SIG-M5 treated with dmso at 0.1 percent for 504 hours (cell line): Measurements from ENCODE around the gene ECE2.
A peak's percentile ranks its signal among the peaks of the same experiment; 100 is the strongest.
"Not testable (repeated sequence)": the region's sequence is repeated elsewhere in the genome, so short reads cannot be mapped to it uniquely, and the experiment has no call there.

Experiments used
- DNase-seq: peaks from one replicate; lab custom pipeline; 2025; ENCODE audit not compliant: unreplicated experiment; lab: John Stamatoyannopoulos, UW

ECE2 gene

DNA sequence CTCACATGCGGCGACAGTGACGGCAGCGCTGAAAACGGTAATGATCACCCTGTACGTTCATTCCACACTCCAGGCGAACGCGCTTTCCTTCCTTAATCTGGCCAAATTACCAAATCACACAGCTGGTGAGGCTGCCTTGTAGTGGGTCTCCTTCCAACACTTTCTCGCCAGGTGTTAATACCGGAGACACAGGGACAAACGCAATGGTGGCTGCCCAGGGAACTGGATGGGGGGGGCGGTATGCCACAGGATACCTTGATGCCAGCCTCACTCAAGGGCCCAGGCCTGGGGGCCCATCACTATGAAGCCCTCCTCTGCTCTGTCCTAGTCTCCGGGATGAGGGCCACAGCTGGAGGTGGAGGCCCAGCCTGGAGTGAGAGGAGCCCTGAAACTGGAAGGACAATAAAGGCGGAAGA is 13.1 kb upstream of the ECE2 start:
- DNase-seq = peak; percentile 31

DNA sequence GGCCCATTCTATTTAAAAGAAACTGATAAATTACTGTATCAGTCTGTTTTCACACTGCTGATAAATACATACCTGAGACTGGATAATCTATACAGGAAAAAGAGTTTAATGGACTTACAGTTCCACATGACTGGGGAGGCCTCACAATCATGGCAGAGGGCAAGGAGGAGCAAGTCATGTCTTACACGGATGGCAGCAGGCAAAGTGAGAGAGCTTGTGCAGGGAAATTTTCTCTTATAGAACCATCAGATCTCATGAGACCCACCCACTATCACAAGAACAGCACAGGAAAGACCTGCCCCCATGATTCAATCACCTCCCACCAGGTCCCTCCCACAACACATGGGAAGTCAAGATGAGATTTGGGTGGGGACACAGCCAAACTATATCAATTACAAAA is 8.6 kb upstream of the ECE2 start:
- DNase-seq = not testable (repeated sequence)

DNA sequence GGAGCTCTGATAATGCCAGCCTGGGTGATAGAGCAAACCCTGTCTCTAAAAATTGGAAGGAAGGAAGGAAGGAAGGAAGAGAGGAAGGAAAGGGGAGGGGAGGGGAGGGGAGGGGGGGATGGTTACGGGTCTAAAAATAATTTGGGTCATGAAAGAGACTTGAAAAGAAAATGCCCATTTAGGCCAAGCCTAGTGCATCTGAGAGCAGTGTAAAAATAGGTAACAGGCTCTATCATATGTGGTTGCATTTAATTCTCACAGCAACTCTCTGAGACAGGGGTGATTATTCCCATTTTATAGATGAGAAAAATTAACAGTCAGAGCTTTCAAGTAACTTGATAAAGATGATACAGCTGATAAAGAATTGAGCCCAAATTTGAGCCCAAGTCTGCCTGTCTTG is 3.6 kb upstream of the ECE2 start:
- DNase-seq = no peak

DNA sequence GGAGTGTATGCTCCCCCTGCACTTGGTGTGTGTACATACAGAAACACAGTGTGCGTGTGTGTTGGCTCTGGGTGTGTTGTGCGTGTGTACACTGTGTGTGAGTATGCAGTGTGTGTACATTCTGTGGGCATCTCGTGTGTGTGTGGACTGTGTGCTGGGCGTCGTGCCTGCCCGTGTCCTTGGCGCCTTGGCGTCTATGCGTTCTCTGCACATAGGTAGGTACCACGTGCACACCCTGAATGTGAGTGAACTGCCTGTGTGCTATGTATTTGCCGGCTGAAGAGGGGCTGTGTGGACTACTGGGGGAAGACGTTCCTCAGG is 481 bp upstream of the ECE2 start:
- no peak for DNase-seq

DNA sequence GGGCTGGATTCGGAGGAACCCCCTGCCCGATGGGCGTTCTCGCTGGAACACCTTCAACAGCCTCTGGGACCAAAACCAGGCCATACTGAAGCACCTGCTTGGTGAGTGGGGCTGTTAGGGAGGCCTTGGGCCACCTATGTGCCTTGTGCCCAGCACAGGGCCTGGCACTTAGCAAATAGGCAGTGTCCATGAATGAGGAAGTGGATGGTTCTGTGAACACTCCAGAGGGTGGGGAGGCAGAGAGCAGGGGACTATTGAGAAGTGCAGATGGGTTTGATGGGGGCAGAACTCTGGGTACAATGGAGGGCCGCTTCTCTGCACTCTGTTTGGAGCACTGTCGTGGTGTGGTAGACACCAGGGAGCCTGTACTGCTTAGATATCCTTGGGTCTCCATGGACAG is 1.5 kb downstream of the ECE2 start:
- DNase-seq = peak; percentile 28

DNA sequence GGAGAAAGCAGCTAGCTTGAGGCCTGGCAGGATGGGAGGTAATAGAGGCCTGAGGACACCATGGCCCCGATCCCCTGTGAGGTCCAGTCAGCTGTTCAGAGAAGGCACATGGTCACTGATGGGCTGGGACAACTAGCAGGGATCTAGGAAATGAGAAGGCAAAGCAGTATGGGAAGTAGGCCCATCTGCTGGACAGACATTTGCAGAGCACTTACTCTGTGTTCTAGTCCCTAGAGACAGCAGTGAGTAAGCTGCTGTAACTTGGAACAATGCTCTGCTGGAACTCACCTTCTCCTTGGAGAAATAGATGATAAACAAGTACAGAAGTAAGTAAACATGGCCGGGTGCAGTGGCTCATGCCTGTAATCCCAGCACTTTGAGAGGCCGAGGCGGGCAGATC is 7.1 kb downstream of the ECE2 start:
- DNase-seq = no peak

DNA sequence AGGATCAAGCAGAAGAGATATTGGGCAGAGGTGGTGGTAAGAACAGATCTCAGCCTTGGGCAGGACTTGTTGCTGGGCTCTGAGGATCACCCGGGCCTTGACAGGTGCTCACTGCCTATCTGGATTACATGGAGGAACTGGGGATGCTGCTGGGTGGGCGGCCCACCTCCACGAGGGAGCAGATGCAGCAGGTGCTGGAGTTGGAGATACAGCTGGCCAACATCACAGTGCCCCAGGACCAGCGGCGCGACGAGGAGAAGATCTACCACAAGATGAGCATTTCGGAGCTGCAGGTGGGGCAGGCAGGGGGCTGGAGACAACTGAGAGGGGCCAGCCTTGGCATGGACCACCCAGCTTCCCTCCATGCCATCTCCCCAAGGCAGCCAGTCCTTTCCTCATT is 7.9 kb downstream of the ECE2 start:
- no peak for DNase-seq

DNA sequence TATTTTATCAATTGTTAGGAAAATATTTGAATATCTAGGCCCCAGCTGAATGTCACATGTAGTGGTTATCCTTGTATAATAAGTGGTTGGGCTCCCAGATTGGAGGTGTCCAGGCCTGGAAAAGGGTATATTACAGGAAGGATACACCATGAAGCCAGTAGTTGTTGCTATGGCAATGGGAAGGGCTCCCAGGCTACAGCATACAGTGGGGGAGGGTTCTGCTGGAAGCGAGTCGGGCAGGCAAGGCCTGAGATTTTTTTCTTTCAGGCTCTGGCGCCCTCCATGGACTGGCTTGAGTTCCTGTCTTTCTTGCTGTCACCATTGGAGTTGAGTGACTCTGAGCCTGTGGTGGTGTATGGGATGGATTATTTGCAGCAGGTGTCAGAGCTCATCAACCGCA is 8.9 kb downstream of the ECE2 start:
- DNase-seq = peak; percentile 62

DNA sequence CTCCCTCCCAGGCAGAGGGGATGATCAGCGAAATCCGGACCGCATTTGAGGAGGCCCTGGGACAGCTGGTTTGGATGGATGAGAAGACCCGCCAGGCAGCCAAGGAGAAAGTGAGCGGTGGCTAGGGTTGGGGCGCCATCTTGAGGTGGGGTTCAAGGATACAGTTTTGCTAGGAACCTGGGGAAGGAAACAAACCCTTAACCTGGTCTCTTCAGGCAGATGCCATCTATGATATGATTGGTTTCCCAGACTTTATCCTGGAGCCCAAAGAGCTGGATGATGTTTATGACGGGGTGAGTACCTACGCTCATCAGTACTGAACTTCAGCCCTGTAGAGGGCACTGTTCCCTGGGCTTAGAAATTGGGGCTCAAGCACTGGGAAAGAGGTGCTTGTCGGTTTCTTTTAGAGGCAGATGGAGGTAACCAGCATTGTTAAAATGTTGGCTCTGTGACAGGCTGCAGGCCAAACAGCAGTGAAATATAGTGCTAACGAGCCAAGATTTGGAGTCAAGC is 13.7 kb downstream of the ECE2 start:
- DNase-seq = peak; percentile 67

DNA sequence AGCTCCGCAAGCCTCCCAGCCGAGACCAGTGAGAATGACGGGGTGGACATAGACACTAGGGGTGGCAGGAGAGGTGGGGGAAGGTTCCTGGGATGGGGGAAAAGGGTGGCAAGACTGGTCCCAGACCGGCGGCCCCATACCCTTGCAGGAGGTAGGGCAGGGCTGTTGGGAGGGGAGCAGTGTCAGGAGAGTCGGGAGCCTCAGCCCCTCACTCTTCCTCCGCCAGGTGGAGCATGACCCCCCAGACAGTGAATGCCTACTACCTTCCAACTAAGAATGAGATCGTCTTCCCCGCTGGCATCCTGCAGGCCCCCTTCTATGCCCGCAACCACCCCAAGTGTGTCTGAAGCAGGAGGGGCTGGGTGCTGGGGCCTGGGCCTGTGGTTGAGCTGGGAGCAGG is 14.5 kb downstream of the ECE2 start:
- no peak for DNase-seq

DNA sequence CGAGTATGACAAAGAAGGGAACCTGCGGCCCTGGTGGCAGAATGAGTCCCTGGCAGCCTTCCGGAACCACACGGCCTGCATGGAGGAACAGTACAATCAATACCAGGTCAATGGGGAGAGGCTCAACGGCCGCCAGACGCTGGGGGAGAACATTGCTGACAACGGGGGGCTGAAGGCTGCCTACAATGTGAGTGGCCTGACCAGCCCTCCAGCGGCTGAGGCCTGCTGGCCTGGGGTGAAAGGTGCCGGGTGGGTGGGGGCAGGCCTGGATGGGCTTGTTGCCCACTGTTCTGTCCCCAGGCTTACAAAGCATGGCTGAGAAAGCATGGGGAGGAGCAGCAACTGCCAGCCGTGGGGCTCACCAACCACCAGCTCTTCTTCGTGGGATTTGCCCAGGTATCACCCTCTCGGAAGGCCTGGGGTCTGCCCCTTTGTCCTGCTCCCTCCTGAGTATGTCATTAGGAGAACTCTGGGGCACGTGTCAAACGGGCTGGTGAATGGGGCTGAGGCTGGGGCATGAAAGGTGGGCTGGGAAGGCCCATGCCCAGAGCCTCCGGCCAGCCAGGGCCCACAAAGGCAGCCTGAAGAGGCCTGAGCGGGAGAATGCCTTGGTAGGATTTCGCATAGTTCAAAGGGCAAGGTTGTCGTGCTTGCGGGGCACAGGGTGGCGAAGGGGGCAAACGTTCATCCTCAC is 15.4 kb downstream of the ECE2 start:
- DNase-seq = no peak

DNA sequence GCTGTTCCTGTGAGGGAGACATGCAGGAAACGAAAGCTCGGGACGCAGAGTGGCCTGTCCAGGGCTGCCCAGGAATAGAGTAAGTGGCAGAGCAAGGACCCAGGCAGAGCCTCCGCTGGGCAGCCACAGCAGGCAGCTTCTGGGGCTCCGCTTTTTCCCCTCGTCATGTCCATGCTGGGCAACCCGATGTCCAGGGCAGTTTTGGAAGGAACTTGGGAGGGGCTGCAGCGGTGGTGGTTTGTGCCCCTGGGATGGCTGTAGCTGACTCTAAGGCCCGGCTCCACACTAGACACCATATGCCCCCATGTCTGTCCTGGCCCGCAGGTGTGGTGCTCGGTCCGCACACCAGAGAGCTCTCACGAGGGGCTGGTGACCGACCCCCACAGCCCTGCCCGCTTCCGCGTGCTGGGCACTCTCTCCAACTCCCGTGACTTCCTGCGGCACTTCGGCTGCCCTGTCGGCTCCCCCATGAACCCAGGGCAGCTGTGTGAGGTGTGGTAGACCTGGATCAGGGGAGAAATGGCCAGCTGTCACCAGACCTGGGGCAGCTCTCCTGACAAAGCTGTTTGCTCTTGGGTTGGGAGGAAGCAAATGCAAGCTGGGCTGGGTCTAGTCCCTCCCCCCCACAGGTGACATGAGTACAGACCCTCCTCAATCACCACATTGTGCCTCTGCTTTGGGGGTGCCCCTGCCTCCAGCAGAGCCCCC is 16.1 kb downstream of the ECE2 start:
- no peak for DNase-seq

DNA sequence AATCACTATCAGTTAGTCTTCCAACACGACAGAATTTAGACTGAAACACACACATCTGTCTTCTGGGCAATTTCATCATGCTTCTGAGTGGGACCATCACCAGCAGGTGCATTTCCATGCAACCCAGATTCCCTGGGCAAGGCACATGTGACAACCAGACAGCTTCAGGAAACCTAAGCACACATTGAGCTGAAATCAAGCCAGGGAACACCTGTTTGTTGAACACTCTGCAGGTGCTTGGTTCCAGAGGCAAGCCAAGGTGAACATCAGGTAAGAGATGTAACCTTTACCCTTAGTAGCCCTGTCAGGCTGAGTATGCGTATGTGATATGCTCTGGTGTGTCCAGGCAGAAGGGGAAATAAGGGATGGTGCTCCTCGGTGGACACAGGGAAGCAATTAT is 19.9 kb downstream of the ECE2 start:
- DNase-seq = no peak

DNA sequence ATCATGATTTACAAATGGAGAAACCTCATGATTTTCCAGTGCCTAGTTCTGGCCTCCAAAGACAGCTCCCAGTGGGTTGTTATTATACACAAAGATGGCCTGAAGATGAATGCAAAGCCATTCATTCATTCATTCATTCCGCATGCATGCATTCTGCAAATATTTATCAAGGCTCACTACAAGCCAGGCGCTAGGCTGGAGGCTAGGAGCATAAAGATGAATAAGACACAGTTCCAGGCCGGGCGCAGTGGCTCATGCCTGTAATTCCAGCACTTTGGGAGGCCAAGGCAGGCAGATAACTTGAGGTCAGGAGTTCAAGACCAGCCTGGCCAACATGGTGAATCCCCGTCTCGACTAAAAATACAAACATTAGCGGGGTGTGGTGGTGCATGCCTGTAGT is 20.8 kb downstream of the ECE2 start:
- DNase-seq = no peak

DNA sequence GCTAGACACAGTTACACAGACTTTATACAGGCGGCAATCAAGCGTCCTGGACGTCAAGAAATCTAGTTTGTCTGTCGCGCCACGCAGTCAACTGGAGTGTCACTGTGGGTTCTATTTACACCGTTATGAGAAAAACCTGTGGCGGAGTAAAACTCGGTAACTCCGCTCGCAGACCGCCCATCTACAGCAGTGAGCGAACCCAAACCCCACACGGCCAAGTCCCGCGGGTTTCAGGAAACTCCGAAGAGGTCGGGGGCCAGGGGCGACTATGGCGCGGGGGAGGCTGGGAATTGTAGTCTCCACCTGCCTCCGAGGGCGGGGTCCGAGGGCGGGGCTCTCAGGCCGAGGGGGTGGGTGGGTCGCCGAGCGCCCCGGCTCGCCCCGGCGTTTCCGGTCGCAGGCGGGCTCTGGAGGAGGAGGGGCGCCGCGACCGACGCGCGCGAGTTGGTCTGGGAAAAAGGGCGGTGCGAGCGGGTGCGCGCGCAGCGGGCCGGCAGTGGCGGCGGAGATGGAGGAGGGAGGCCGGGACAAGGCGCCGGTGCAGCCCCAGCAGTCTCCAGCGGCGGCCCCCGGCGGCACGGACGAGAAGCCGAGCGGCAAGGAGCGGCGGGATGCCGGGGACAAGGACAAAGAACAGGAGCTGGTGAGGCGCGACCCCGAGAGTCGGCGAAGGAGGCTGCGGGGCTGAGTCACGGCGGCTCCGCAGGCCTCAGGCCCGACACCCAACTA is 23.1 kb downstream of the ECE2 start, which contains the start of gene PSMD2:
Gene PSMD2 (plus strand): TSS at position 483 of the 729 bp plus-strand sequence. CDS start 26 bp downstream, at position 509.
- peak; percentile 93 for DNase-seq

DNA sequence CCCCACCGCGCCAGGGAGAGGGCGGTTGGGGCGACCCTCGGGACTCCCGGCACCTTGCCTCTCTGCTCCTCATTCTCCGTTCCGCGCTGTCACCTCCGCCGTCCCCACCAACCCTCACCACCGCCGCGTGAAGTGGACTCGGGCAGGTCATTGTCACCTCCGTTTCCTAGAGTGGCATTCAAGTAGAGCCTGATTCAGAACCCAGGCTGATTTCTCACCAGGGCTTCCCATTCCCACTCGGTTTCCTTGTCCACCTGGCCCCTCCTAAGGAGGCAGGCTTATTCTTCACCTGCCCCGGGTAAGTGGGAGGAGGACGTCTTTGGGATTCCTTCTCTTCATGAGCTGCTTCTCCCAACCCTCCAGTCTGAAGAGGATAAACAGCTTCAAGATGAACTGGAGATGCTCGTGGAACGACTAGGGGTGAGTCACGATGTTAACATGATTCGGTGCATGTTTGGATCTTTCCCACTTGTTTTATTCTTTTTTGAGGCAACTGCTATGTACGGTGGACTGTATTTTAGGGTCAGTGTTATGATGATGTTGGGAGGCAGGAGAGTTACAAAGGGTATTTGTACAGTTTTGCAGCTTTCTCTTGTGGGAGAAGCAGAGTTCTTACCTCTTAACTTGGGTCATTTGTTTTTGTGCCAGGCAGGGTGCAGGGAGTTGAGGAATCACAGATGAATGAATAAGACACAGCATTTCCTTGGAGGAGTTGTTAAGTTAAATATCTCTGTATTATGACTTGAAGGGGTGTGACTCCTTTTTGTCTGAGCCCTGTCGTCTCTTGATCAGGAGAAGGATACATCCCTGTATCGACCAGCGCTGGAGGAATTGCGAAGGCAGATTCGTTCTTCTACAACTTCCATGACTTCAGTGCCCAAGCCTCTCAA is 23.9 kb downstream of the ECE2 start:
- DNase-seq = peak; percentile 36

DNA sequence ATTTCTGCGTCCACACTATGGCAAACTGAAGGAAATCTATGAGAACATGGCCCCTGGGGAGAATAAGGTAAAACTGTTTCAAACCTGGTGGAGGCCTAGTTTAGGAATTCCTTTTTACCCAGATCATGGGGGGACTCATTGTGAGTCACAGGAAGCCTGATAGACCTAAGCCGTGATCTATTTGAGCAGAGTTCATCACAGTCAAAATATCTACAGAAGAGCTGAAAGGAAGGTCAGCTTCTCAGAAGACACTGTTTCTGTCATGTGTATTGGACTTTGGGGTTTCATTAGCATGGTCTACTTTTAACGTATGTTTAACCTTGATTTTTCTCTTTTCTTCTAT is 24.5 kb downstream of the ECE2 start:
- no peak for DNase-seq

DNA sequence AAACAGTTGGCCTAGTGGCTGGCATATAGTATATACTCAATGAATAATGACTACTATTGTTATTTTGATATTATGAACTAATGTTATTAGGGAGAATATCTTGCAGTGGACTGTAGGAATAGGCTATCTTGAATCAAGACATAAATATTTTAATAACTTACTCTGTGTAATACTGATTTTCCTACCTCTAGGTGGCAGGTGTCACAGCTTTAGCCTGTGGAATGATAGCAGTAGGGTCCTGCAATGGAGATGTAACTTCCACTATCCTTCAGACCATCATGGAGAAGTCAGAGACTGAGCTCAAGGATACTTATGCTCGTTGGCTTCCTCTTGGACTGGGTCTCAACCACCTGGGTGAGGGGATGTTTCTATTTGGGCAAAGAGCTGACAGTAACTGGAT is 29.8 kb downstream of the ECE2 start:
- peak; percentile 32 for DNase-seq

DNA sequence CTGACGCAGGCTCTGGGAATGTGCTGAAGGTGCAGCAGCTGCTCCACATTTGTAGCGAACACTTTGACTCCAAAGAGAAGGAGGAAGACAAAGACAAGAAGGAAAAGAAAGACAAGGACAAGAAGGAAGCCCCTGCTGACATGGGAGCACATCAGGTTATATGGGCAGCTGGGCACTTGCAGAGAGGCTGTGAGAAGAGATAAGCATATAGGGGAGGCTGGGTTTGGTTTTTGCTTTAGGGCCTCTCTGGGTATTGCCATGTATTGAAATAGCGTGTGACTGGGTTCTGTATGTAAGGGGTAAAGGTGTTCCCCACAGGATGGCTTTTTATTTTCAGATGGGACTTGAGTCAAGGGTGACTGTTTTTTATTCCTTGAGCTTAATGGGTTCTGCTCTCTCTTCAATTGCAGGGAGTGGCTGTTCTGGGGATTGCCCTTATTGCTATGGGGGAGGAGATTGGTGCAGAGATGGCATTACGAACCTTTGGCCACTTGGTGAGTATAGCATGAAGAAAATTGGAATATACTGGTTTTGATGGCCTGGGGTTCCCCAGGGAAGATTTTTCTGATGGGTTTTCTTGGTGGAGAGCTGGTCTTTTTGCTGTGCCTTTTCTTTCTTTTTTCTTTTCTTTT is 30.6 kb downstream of the ECE2 start:
- no peak for DNase-seq

DNA sequence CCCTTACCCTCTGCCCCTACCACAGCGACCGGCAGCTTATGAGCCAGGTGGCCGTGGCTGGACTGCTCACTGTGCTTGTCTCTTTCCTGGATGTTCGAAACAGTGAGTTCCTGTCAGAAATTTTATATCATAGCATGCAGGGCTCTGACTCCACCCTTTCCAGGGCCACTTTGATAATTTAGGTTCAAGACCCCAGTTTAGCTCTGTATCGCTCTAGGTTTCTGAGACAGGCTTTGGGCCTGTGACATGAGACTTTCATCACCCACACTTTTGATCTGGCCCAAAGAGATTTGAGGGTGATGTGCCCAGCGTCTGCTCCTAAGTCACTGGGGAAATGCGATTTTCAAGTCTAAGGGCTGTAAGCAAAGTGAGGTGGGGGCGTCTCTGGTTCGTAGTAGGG is 32.1 kb downstream of the ECE2 start:
- no peak for DNase-seq

DNA sequence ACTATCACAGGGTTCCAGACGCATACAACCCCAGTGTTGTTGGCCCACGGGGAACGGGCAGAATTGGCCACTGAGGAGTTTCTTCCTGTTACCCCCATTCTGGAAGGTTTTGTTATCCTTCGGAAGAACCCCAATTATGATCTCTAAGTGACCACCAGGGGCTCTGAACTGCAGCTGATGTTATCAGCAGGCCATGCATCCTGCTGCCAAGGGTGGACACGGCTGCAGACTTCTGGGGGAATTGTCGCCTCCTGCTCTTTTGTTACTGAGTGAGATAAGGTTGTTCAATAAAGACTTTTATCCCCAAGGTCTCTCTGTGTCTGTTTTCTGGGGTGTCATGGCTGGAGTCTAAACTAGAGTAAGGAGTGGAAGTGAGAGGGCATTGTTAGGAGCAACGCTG is 32.9 kb downstream of the ECE2 start:
- no peak for DNase-seq
